Endothelial cell (in vitro differentiated cells): Measurements from ENCODE around the gene CUL7. TPM values are rescaled to one million over a fixed set of nuclear protein-coding genes. Genes with fewer than 3 reads are reported as not detected.
A peak's percentile ranks its signal among the peaks of the same experiment; 100 is the strongest.
"Not testable (repeated sequence)": the region's sequence is repeated elsewhere in the genome, so short reads cannot be mapped to it uniquely, and the experiment has no call there.

Experiments
- DNase-seq: peaks from one replicate; pipeline ENCODE4 v3.0.0; 2021; ENCODE audit warnings: low spot score
- H3K27ac Mint-ChIP-seq: one replicate; pipeline ENCODE4 v1.8.0; 2021; ENCODE audit warnings: mixed read lengths, inconsistent platforms; ENCODE audit not compliant: unreplicated experiment
- H3K27me3 Mint-ChIP-seq: one replicate; pipeline ENCODE4 v1.8.0; 2021; ENCODE audit warnings: mild to moderate bottlenecking, moderate library complexity, mixed read lengths, inconsistent platforms; ENCODE audit not compliant: unreplicated experiment
- H3K36me3 Mint-ChIP-seq: one replicate; pipeline ENCODE4 v1.8.0; 2021; ENCODE audit warnings: mild to moderate bottlenecking, low read depth, mixed read lengths, inconsistent platforms; ENCODE audit not compliant: unreplicated experiment
- H3K4me1 Mint-ChIP-seq: one replicate; pipeline ENCODE4 v1.8.0; 2021; ENCODE audit warnings: mild to moderate bottlenecking, mixed read lengths, inconsistent platforms; ENCODE audit not compliant: unreplicated experiment
- H3K4me3 Mint-ChIP-seq: one replicate; pipeline ENCODE4 v1.8.0; 2021; ENCODE audit warnings: mild to moderate bottlenecking, mixed read lengths, inconsistent platforms; ENCODE audit not compliant: unreplicated experiment
- H3K9me3 Mint-ChIP-seq: one replicate; pipeline ENCODE4 v1.8.0; 2021; ENCODE audit warnings: mixed read lengths, inconsistent platforms; ENCODE audit not compliant: unreplicated experiment
- CTCF ChIP-seq: fragments of 200-600 bp; sonication (generic); IDR thresholded peaks from one replicate; pipeline ENCODE4 v1.5.0; 2021; ENCODE audit warnings: antibody characterized with exemption; ENCODE audit not compliant: unreplicated experiment
- total RNA-seq: library from RNA; stranded (reverse); fragmentation: NEBNext Ultra II Directional; extraction: Animal tissue kit (Norgen Biotek cat#: 25700); gene quantifications from one replicate; pipeline ENCODE4 v1.2.1, GENCODE V29; 2021; ENCODE audit not compliant: unreplicated experiment

The CUL7 gene
- total RNA-seq, 1 donor from 2014 or later, result 42.2 TPM

DNA sequence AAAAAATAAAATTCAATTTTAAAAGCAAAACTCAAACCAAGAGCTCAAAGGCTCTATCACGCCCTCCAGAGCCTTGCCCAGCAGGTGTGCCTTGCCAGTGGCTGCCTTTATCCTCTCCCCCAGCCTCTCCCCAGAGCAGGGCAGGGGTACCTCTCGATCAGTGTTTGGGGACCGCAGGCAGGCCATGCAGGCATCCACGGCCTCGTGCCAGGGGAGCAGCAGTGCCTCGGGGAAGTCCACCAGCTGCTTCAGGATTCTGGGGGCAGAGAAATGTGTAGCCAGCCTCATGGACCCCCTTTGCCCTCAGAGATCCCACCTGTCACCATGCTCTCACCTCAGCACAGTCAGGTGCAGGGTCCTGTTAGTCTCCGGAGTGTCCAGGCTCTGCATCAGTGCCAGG is 5.7 kb downstream of the CUL7 start:
- DNase-seq, result no peak
- peaks cover 18% of the 10 kb centered on the region for H3K27me3 Mint-ChIP-seq
- no peak for TF ChIP-seq CTCF
- H3K9me3 Mint-ChIP-seq, result no peaks in the 10 kb centered on the region
- peaks cover 58% of the 10 kb centered on the region for H3K36me3 Mint-ChIP-seq
- H3K4me3 Mint-ChIP-seq, result no peak overlapping the region
- H3K27ac Mint-ChIP-seq, result no peak overlapping the region
- peaks cover 26% of the 10 kb centered on the region for H3K4me1 Mint-ChIP-seq

DNA sequence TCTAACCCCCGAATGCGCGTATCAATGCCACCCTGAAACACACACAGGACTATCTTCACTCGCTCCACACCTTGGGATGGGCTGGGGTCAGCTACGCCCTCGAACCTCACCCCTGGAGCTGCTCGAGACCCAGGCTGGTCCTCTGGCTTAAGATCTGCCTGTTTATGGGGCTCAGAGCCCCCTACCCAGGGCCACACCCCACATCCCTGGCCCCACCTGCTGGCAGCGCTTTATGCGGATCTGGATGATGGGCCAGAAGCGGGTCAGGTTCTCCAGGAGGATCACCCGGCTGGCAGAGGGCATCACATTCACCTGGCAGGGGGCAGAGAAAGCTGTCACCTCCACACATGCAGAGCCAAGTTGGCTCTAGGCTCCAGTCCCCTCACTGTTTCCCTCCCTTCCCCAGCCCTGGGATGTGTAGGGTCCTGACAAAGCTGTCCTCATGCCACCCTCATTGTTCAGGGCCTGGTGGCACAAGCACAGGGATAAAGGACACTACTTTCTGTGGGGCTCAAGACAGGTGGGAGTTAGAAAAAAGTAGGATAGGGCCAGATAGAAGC is 8.2 kb downstream of the CUL7 start:
- DNase-seq, result no peak
- peaks cover 59% of the 10 kb centered on the region for H3K36me3 Mint-ChIP-seq
- no peak for TF ChIP-seq CTCF
- peak overlapping the region; percentile 57 for H3K27ac Mint-ChIP-seq
- no peak overlapping the region for H3K4me3 Mint-ChIP-seq
- H3K27me3 Mint-ChIP-seq, result peaks cover 13% of the 10 kb centered on the region
- peaks cover 5% of the 10 kb centered on the region for H3K4me1 Mint-ChIP-seq
- no peaks in the 10 kb centered on the region for H3K9me3 Mint-ChIP-seq

- peaks cover 13% of the 10 kb centered on the region for H3K27me3 Mint-ChIP-seq
- DNase-seq, result no peak
- no peaks in the 10 kb centered on the region for H3K9me3 Mint-ChIP-seq
- H3K4me1 Mint-ChIP-seq, result no peaks in the 10 kb centered on the region
- H3K36me3 Mint-ChIP-seq, result peaks cover 52% of the 10 kb centered on the region
- TF ChIP-seq CTCF, result no peak
- H3K4me3 Mint-ChIP-seq, result no peak overlapping the region
- H3K27ac Mint-ChIP-seq, result no peak overlapping the region
Observed at GRCh38 chr6:43043310-43043709, 10.3 kb downstream of the CUL7 start.

- H3K4me1 Mint-ChIP-seq, H3K27ac Mint-ChIP-seq, DNase-seq, H3K27me3 Mint-ChIP-seq, H3K9me3 Mint-ChIP-seq: not testable (repeated sequence)
- Mint-ChIP-seq H3K4me3 (peak overlapping the region; percentile 42), H3K36me3 (peaks cover 58% of the 10 kb centered on the region)
Observed at GRCh38 chr6:43041475-43041874, 12.2 kb downstream of the CUL7 start.

- Mint-ChIP-seq H3K27me3 (peaks cover 5% of the 10 kb centered on the region), H3K4me1 (no peaks in the 10 kb centered on the region), H3K27ac (no peak overlapping the region), H3K36me3 (peaks cover 51% of the 10 kb centered on the region), H3K4me3 (no peak overlapping the region), H3K9me3 (no peaks in the 10 kb centered on the region)
- no peak for TF ChIP-seq CTCF
- DNase-seq, result no peak
Observed at GRCh38 chr6:43040542-43041257, 13.0 kb downstream of the CUL7 start.
